Mesendoderm (in vitro differentiated cells): ENCODE measurements around the gene GPC1.

Experiments used
- DNase-seq: peaks from one replicate; pipeline ENCODE4 v3.0.0; 2013
- H2AK5ac ChIP-seq: 2 replicates; pipeline ENCODE4 v1.6.1; 2013; ENCODE audit warnings: low read length, inconsistent platforms
- H2BK120ac ChIP-seq: 2 replicates; pipeline ENCODE4 v1.6.1; 2013; ENCODE audit warnings: low read depth, mild to moderate bottlenecking, low read length, moderate library complexity, mixed read lengths
- H2BK15ac ChIP-seq: replicated peaks from 2 replicates; pipeline ENCODE4 v1.6.1; 2013; ENCODE audit warnings: low read depth, mild to moderate bottlenecking, moderate library complexity
- H2BK5ac ChIP-seq: 2 replicates; pipeline ENCODE4 v1.6.1; 2013; ENCODE audit warnings: low read length, inconsistent platforms
- H3K18ac ChIP-seq: 2 replicates; pipeline ENCODE4 v1.6.1; 2013; ENCODE audit warnings: mild to moderate bottlenecking, low read length, mixed read lengths
- H3K23ac ChIP-seq: one replicate; pipeline ENCODE4 v1.6.1; 2013; ENCODE audit warnings: low read length
- H3K27ac ChIP-seq: 2 replicates; pipeline ENCODE4 v1.5.1; 2013; ENCODE audit warnings: low read depth, mild to moderate bottlenecking, inconsistent platforms, low read length, moderate library complexity
- H3K27me3 ChIP-seq: 2 replicates; pipeline ENCODE4 v1.6.1; 2013; ENCODE audit warnings: low read length, control low read depth, mild to moderate bottlenecking, inconsistent platforms; ENCODE audit not compliant: insufficient read depth, poor library complexity
- H3K36me3 ChIP-seq: 2 replicates; pipeline ENCODE4 v1.6.1; 2013; ENCODE audit warnings: low read length, inconsistent platforms; ENCODE audit not compliant: control insufficient read depth, insufficient read depth
- H3K4ac ChIP-seq: one replicate; pipeline ENCODE4 v1.6.1; 2013; ENCODE audit warnings: low read depth, mild to moderate bottlenecking, low read length, moderate library complexity
- H3K4me1 ChIP-seq: 2 replicates; pipeline ENCODE4 v1.6.1; 2013; ENCODE audit warnings: low read depth, low read length, inconsistent platforms; ENCODE audit not compliant: control insufficient read depth
- H3K4me2 ChIP-seq: 2 replicates; pipeline ENCODE4 v1.6.1; 2013; ENCODE audit warnings: low read length
- H3K4me3 ChIP-seq: 2 replicates; pipeline ENCODE4 v1.5.1; 2013; ENCODE audit warnings: mild to moderate bottlenecking, low read length
- H3K56ac ChIP-seq: one replicate; pipeline ENCODE4 v1.6.1; 2013; ENCODE audit warnings: low read length
- H3K79me1 ChIP-seq: 2 replicates; pipeline ENCODE4 v1.6.1; 2013; ENCODE audit warnings: low read length, inconsistent platforms
- H3K79me2 ChIP-seq: 2 replicates; pipeline ENCODE4 v1.6.1; 2013; ENCODE audit warnings: mild to moderate bottlenecking, low read length; ENCODE audit not compliant: control insufficient read depth, insufficient read depth
- H3K9ac ChIP-seq: 2 replicates; pipeline ENCODE4 v1.6.1; 2013; ENCODE audit warnings: low read length, inconsistent platforms
- H4K5ac ChIP-seq: one replicate; pipeline ENCODE4 v1.6.1; 2013; ENCODE audit warnings: low read length
- H4K8ac ChIP-seq: one replicate; pipeline ENCODE4 v1.6.1; 2013; ENCODE audit warnings: low read depth, mild to moderate bottlenecking, control low read depth, low read length, moderate library complexity
- WGBS: extraction: QIAGEN DNeasy Blood & Tissue Kit; methylation state at CpG from one replicate; pipeline ENCODE4 v1.1.7; 2013; ENCODE audit warnings: low lambda C conversion rate, missing lambda C conversion rate; ENCODE audit not compliant: insufficient coverage; ENCODE audit errors: extremely low coverage; 5-methylcytosine and 5-hydroxymethylcytosine counted together

GPC1 gene

DNA sequence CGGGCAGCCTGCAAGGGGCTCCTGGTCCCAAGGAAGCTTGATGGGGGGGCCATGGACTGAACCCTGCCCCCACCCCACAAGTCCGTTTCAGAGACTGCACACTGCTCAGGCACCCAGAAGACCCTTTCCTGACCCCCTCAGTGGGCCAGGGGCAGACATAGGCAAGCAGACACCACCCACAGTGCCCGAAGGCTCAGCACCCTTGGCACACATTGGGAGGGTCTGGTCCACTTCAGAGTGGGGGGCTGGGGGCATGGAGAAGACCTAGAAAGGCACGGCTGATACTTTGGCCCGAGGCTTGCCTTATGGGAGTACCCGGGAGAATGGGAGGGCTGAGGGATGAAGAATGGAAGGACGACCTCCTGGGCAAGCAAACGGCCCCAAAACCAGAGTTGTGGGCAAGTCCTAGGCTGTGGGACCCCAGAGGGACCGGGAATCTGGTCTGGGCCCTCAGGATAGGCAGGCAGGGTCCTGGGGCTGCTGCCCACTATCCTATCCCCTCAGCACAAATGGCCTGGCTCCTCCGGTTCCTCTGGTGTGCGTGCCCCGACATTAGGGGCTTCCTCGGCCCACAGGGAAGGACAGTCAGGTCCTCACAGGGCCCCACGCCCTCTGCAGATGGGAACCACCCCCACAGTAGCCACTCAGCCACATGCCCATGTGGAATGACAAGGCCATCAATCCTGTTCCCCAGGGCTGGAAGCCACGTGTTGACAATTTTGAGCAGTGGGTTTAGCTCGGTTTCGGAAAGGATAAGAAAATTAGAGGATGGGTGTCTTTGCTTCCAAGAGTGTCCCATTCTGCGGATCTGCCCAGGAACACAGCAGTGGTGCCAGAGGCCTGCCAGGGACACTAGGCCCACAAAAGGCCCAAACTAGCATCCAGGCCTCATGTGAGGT, 15.0 kb upstream of the GPC1 start:
- no CpG with 5 or more reads among the region's 18 CpGs for WGBS
- Histone ChIP-seq H3K4me2 (no peak overlapping the region), H3K79me2 (no peaks in the 10 kb centered on the region), H3K23ac (no peak overlapping the region), H3K18ac (no peak overlapping the region), H3K27me3 (no peaks in the 10 kb centered on the region), H2BK15ac (no peak overlapping the region), H3K9ac (no peak overlapping the region), H3K36me3 (no peaks in the 10 kb centered on the region), H4K8ac (no peak overlapping the region), H3K4me1 (no peaks in the 10 kb centered on the region), H4K5ac (no peak overlapping the region), H2BK5ac (no peak overlapping the region), H3K4me3 (no peak overlapping the region), H2AK5ac (no peak overlapping the region), H2BK120ac (no peak overlapping the region), H3K79me1 (no peaks in the 10 kb centered on the region), H3K56ac (no peak overlapping the region), H3K4ac (no peak overlapping the region), H3K27ac (no peak overlapping the region)
- DNase-seq = no peak

DNA sequence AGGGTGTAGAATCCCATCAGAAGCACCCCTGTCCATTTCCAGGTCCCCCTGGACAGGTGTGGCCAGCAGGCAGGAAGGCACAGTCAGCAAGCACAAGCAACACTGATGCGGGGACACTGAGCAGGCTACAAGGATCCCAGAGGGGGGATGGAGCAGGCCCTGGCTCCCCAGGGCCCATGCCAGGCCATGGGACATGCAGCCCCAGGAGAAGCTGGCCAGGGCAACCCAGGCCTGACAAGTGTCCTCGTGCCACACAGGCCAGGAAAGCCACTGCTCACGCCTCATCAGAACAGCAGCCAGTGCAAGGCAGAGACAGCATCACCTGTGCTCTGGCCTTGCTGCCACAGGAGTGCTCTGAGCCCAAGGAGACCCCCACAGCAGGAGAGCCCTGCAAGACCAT, 14.1 kb upstream of the GPC1 start:
- no peak overlapping the region for H3K4ac ChIP-seq
- no peaks in the 10 kb centered on the region for H3K36me3 ChIP-seq
- H3K18ac ChIP-seq = no peak overlapping the region
- H3K4me3 ChIP-seq = no peak overlapping the region
- WGBS = no CpG with 5 or more reads among the region's 3 CpGs
- H3K79me2 ChIP-seq = no peaks in the 10 kb centered on the region
- no peaks in the 10 kb centered on the region for H3K27me3 ChIP-seq
- H3K4me2 ChIP-seq = no peak overlapping the region
- no peak overlapping the region for H2BK15ac ChIP-seq
- no peak overlapping the region for H2BK120ac ChIP-seq
- no peak for DNase-seq
- no peak overlapping the region for H3K23ac ChIP-seq
- H3K79me1 ChIP-seq = no peaks in the 10 kb centered on the region
- no peak overlapping the region for H4K5ac ChIP-seq
- H4K8ac ChIP-seq = no peak overlapping the region
- H3K56ac ChIP-seq = no peak overlapping the region
- H3K27ac ChIP-seq = no peak overlapping the region
- H2AK5ac ChIP-seq = no peak overlapping the region
- no peak overlapping the region for H2BK5ac ChIP-seq
- no peaks in the 10 kb centered on the region for H3K4me1 ChIP-seq
- H3K9ac ChIP-seq = no peak overlapping the region

DNA sequence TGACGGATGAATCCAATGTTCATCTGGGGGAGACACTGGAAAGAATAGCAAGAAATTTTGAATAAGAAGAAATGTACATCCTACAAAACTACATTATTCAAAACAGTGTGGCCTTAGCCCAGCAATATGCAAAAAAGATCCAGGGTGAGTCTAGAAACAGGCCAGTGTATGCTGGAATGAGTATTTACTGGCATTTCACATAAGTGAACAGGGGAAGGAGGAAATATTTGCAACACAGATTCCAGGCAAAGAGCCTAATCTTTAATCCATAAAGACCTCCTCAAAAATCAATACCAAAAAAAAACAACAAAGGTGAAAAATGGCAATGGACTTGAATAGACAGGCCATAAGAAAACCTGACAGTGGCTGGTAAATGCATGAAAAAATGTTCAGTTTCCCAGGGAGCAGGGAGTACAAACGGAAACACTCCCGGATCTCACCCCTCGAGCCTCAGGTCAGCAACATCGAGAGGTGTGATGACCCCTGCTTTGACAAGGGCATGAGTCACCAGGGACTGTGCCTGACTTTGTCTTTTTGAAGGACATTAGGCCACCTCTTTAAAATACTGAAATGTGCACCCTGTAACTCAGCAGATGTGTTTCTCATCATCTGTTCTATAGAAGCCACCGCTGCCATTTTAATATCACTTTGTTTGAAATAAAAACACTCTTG, 12.7 kb upstream of the GPC1 start:
- no peak overlapping the region for H3K18ac ChIP-seq
- no peaks in the 10 kb centered on the region for H3K4me1 ChIP-seq
- DNase-seq = no peak
- no peak overlapping the region for H2BK15ac ChIP-seq
- no peak overlapping the region for H3K4ac ChIP-seq
- no peak overlapping the region for H4K5ac ChIP-seq
- no peak overlapping the region for H3K4me2 ChIP-seq
- H3K56ac ChIP-seq = no peak overlapping the region
- no peak overlapping the region for H3K27ac ChIP-seq
- no peak overlapping the region for H4K8ac ChIP-seq
- H2AK5ac ChIP-seq = no peak overlapping the region
- WGBS = no CpG with 5 or more reads among the region's 6 CpGs
- no peak overlapping the region for H3K4me3 ChIP-seq
- H3K79me1 ChIP-seq = no peaks in the 10 kb centered on the region
- H3K79me2 ChIP-seq = no peaks in the 10 kb centered on the region
- H3K9ac ChIP-seq = no peak overlapping the region
- H2BK120ac ChIP-seq = no peak overlapping the region
- H2BK5ac ChIP-seq = no peak overlapping the region
- no peaks in the 10 kb centered on the region for H3K27me3 ChIP-seq
- H3K36me3 ChIP-seq = no peaks in the 10 kb centered on the region
- no peak overlapping the region for H3K23ac ChIP-seq

DNA sequence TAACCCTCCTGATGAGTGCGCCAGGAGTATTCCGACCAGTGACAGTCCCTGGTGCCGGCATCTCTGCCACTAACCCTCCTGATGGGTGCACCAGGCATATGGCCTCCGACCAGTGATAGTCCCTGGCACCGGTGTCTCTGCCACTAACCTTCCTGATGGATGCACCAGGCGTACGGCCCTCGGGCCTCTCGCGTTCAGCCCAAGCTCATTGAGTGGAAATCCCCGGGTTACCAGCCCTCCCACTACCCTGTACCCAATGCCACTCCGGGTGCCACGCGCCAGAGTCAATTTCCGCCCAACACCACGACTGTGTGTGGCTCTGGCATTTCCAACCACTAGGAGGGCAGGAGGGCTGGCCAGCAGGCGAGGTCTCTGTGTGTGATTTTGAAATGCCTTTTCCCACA, 11.7 kb upstream of the GPC1 start:
- no peak overlapping the region for H3K27ac ChIP-seq
- no peak overlapping the region for H2BK120ac ChIP-seq
- no peak overlapping the region for H3K4me2 ChIP-seq
- H3K4me1 ChIP-seq = no peaks in the 10 kb centered on the region
- no peak overlapping the region for H3K56ac ChIP-seq
- H3K36me3 ChIP-seq = no peaks in the 10 kb centered on the region
- no peak for DNase-seq
- H3K79me2 ChIP-seq = no peaks in the 10 kb centered on the region
- no CpG with 5 or more reads among the region's 17 CpGs for WGBS
- no peak overlapping the region for H2BK5ac ChIP-seq
- H4K8ac ChIP-seq = no peak overlapping the region
- no peak overlapping the region for H2BK15ac ChIP-seq
- no peak overlapping the region for H3K9ac ChIP-seq
- H3K18ac ChIP-seq = no peak overlapping the region
- no peak overlapping the region for H2AK5ac ChIP-seq
- H4K5ac ChIP-seq = no peak overlapping the region
- H3K23ac ChIP-seq = no peak overlapping the region
- no peaks in the 10 kb centered on the region for H3K79me1 ChIP-seq
- H3K4me3 ChIP-seq = no peak overlapping the region
- no peaks in the 10 kb centered on the region for H3K27me3 ChIP-seq
- H3K4ac ChIP-seq = no peak overlapping the region

DNA sequence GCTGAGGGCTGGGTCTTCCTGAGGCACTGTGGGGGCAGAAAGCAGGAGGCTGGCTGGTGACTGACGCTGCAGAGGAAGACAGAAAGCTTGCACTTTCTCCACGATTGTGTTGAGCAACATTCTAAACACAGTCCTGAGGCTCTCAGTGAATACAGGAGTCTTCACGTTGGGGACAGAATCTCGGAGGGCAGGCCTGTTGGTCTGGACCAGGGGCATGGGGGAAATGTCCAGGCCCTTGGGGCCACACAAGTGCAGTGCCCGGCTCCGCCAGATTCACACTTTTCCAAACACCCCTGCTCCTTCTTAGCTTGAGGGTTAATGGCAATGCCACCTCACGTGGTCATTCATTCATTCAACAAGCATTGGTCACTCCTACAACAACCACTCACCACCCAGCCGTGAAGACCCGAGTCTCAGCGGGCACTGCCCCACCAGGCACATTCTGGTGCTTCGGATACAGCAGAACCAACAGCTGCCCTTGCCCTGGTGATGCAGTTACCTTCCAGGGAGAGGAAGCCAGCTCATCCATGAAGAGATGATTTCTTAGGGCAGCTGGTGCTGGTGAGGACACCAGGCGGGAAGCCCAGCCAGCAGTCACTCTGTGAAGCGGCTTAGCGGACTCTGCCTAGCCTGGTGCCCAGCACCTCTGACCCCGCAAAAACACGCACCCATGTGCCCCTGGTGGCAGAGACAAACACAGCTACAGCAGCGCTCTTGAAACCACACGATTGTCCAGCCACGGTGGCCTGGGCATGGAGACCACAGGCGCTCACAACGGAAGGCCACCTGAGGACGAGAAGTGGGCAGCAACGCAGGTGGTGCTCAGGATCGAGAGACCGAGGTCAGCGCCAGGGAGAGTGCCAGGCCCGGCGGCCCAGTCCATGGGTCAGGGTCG, 10.9 kb upstream of the GPC1 start:
- Histone ChIP-seq H2BK15ac (no peak overlapping the region), H3K23ac (no peak overlapping the region), H3K4me3 (no peak overlapping the region), H3K79me2 (no peaks in the 10 kb centered on the region), H3K4ac (no peak overlapping the region), H4K5ac (no peak overlapping the region), H3K36me3 (no peaks in the 10 kb centered on the region), H3K4me1 (no peaks in the 10 kb centered on the region), H2BK120ac (no peak overlapping the region), H3K4me2 (no peak overlapping the region), H2BK5ac (no peak overlapping the region), H3K27ac (no peak overlapping the region), H4K8ac (no peak overlapping the region), H3K9ac (no peak overlapping the region), H3K56ac (no peak overlapping the region), H3K18ac (no peak overlapping the region), H2AK5ac (no peak overlapping the region), H3K27me3 (no peaks in the 10 kb centered on the region), H3K79me1 (no peaks in the 10 kb centered on the region)
- no peak for DNase-seq
- WGBS = no CpG with 5 or more reads among the region's 29 CpGs
